ENCODE measurements around the gene STX1B.

DNA sequence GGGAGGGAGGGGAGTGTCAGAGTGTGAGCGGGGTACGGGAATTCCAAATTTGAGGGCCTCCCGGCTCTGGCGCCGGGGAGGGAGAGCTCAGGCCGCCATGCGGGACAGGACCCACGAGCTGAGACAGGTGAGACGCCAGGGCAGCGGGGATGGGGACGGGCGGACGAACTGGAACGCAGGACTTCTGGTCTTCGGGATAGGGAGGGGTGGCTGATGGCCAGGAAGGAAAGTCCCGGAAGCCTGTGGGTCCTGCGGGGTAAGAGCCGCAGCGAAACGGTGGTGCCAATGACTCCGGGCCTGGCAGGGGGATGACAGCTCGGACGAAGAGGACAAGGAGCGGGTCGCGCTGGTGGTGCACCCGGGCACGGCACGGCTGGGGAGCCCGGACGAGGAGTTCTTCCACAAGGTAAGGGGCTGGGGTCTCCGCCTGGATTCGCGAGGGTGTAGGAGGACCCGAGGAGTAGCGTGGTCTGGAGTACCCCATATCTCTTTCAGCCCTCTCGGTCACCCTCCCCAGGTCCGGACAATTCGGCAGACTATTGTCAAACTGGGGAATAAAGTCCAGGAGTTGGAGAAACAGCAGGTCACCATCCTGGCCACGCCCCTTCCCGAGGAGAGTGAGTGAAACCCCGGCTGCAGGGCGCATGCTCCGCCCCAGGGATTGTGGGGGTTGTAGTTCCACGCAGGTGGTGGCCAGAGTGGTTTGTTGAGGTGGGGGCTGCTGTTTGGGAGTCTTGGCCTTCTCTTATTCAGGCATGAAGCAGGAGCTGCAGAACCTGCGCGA, 23.5 kb upstream of the STX1B start:
- TF ChIP-seq POLR2AphosphoS5 (IDR thresholded peaks at IDR 0.05; ENCODE audit: borderline replicate concordance, low read depth, low read length): no peak
- TF ChIP-seq EZH2 (IDR thresholded peaks at IDR 0.05): no peak
- TF ChIP-seq FOXP2 (optimal IDR thresholded peaks at IDR 0.05; ENCODE audit: control extremely low read depth, extremely low read length, insufficient read depth): no peak
